ENCODE data around the gene AQP7.
"Not testable (repeated sequence)": the region's sequence is repeated elsewhere in the genome, so short reads cannot be mapped to it uniquely, and the experiment has no call there.

The AQP7 gene

GRCh38 chr9:33374190-33374589 is 28.2 kb downstream of the AQP7 start:
- Histone ChIP-seq H3K9me3 (no peaks in the 10 kb centered on the region), H3K9ac (no peak overlapping the region), H3K4me1 (0 out of 2 replicates have a peak, but pooled peaks cover 4% of the 10 kb centered on the region), H4K20me1 (no peaks in the 10 kb centered on the region), H3K4me3 (no peak overlapping the region), H3K27ac (no peak overlapping the region), H3K27me3 (no peaks in the 10 kb centered on the region), H3K4me2 (no peak overlapping the region), H3K36me3 (peaks cover 52% of the 10 kb centered on the region)
- TF ChIP-seq Cebpa-rat (IDR thresholded peaks at IDR 0.05), result no peak

GRCh38 chr9:33372900-33373299 is 29.5 kb downstream of the AQP7 start:
- no peaks in the 10 kb centered on the region for H4K20me1 ChIP-seq
- no peaks in the 10 kb centered on the region for H3K9me3 ChIP-seq
- 0 out of 2 replicates have a peak, but pooled peaks cover 4% of the 10 kb centered on the region for H3K4me1 ChIP-seq
- no peak for TF ChIP-seq Cebpa-rat (IDR thresholded peaks at IDR 0.05)
- no peak overlapping the region for H3K9ac ChIP-seq
- no peak overlapping the region for H3K27ac ChIP-seq
- H3K4me3 ChIP-seq, result no peak overlapping the region
- peaks cover 65% of the 10 kb centered on the region for H3K36me3 ChIP-seq
- H3K4me2 ChIP-seq, result no peak overlapping the region
- no peaks in the 10 kb centered on the region for H3K27me3 ChIP-seq

GRCh38 chr9:33366979-33367480 is 35.3 kb downstream of the AQP7 start:
- no peaks in the 10 kb centered on the region for H3K9me3 ChIP-seq
- H3K4me2 ChIP-seq, result no peak overlapping the region
- H3K36me3 ChIP-seq, result peaks cover 99% of the 10 kb centered on the region
- H3K27ac ChIP-seq, result no peak overlapping the region
- H3K27me3 ChIP-seq, result no peaks in the 10 kb centered on the region
- H4K20me1 ChIP-seq, result no peaks in the 10 kb centered on the region
- TF ChIP-seq Cebpa-rat (IDR thresholded peaks at IDR 0.05), result no peak
- no peak overlapping the region for H3K9ac ChIP-seq
- no peak overlapping the region for H3K4me3 ChIP-seq
- H3K4me1 ChIP-seq, result no peaks in the 10 kb centered on the region

GRCh38 chr9:33364814-33365213 is 37.6 kb downstream of the AQP7 start:
- not testable (repeated sequence) for H3K9me3 ChIP-seq, H3K4me1 ChIP-seq, H3K27ac ChIP-seq, H3K27me3 ChIP-seq, H3K9ac ChIP-seq, H4K20me1 ChIP-seq, H3K4me3 ChIP-seq, H3K4me2 ChIP-seq
- peaks cover 89% of the 10 kb centered on the region for H3K36me3 ChIP-seq

GRCh38 chr9:33364127-33364526 is 38.2 kb downstream of the AQP7 start:
- no peak for TF ChIP-seq Cebpa-rat (IDR thresholded peaks at IDR 0.05)
- no peaks in the 10 kb centered on the region for H3K4me1 ChIP-seq
- H3K9me3 ChIP-seq, result no peaks in the 10 kb centered on the region
- no peak overlapping the region for H3K9ac ChIP-seq
- no peaks in the 10 kb centered on the region for H4K20me1 ChIP-seq
- H3K4me3 ChIP-seq, result no peak overlapping the region
- H3K27ac ChIP-seq, result no peak overlapping the region
- H3K36me3 ChIP-seq, result peaks cover 88% of the 10 kb centered on the region
- no peak overlapping the region for H3K4me2 ChIP-seq
- no peaks in the 10 kb centered on the region for H3K27me3 ChIP-seq

GRCh38 chr9:33358641-33359040 is 43.7 kb downstream of the AQP7 start:
- peaks cover 77% of the 10 kb centered on the region for H3K36me3 ChIP-seq
- not testable (repeated sequence) for H4K20me1 ChIP-seq, H3K9me3 ChIP-seq, H3K4me3 ChIP-seq, H3K9ac ChIP-seq, H3K27me3 ChIP-seq, H3K4me2 ChIP-seq, H3K4me1 ChIP-seq, H3K27ac ChIP-seq

- Histone ChIP-seq H3K27me3 (no peaks in the 10 kb centered on the region), H3K4me1 (peaks cover 7% of the 10 kb centered on the region), H3K36me3 (peaks cover 73% of the 10 kb centered on the region), H3K9ac (no peak overlapping the region), H3K4me2 (no peak overlapping the region), H3K9me3 (no peaks in the 10 kb centered on the region), H4K20me1 (no peaks in the 10 kb centered on the region; the same call in 1 of the 2 replicates), H3K4me3 (no peak overlapping the region), H3K27ac (no peak overlapping the region)
- no peak for TF ChIP-seq Cebpa-rat (IDR thresholded peaks at IDR 0.05)
Observed at GRCh38 chr9:33355933-33356332, 46.4 kb downstream of the AQP7 start.

GRCh38 chr9:33354651-33355211 is 47.6 kb downstream of the AQP7 start:
- no peaks in the 10 kb centered on the region; the same call in 1 of the 2 replicates for H4K20me1 ChIP-seq
- no peak for TF ChIP-seq Cebpa-rat (IDR thresholded peaks at IDR 0.05)
- no peak overlapping the region for H3K4me2 ChIP-seq
- peaks cover 7% of the 10 kb centered on the region for H3K4me1 ChIP-seq
- H3K27me3 ChIP-seq, result no peaks in the 10 kb centered on the region
- H3K27ac ChIP-seq, result no peak overlapping the region
- no peaks in the 10 kb centered on the region for H3K9me3 ChIP-seq
- H3K4me3 ChIP-seq, result no peak overlapping the region
- H3K9ac ChIP-seq, result no peak overlapping the region
- H3K36me3 ChIP-seq, result peaks cover 78% of the 10 kb centered on the region

- Histone ChIP-seq H3K9ac (no peak overlapping the region), H3K9me3 (no peaks in the 10 kb centered on the region), H3K4me1 (peaks cover 7% of the 10 kb centered on the region), H3K4me2 (no peak overlapping the region), H4K20me1 (no peaks in the 10 kb centered on the region; the same call in 1 of the 2 replicates), H3K27me3 (no peaks in the 10 kb centered on the region), H3K27ac (no peak overlapping the region), H3K4me3 (no peak overlapping the region), H3K36me3 (peaks cover 87% of the 10 kb centered on the region)
- no peak for TF ChIP-seq Cebpa-rat (IDR thresholded peaks at IDR 0.05)
Observed at GRCh38 chr9:33351547-33351946, 50.8 kb downstream of the AQP7 start.

GRCh38 chr9:33350310-33350709 is 52.1 kb downstream of the AQP7 start:
- H3K9me3 ChIP-seq, result no peaks in the 10 kb centered on the region
- H3K4me2 ChIP-seq, result no peak overlapping the region
- peaks cover 89% of the 10 kb centered on the region for H3K36me3 ChIP-seq
- H3K9ac ChIP-seq, result no peak overlapping the region
- H3K27ac ChIP-seq, result no peak overlapping the region
- H3K4me1 ChIP-seq, result peaks cover 7% of the 10 kb centered on the region
- TF ChIP-seq Cebpa-rat (IDR thresholded peaks at IDR 0.05), result no peak
- no peak overlapping the region for H3K4me3 ChIP-seq
- no peaks in the 10 kb centered on the region for H3K27me3 ChIP-seq
- no peaks in the 10 kb centered on the region; the same call in 1 of the 2 replicates for H4K20me1 ChIP-seq

GRCh38 chr9:33349743-33350142 is 52.6 kb downstream of the AQP7 start:
- no peaks in the 10 kb centered on the region for H3K27me3 ChIP-seq
- no peaks in the 10 kb centered on the region; the same call in 1 of the 2 replicates for H4K20me1 ChIP-seq
- no peak overlapping the region for H3K4me3 ChIP-seq
- H3K36me3 ChIP-seq, result peaks cover 90% of the 10 kb centered on the region
- no peak overlapping the region for H3K27ac ChIP-seq
- H3K4me2 ChIP-seq, result no peak overlapping the region
- H3K4me1 ChIP-seq, result peaks cover 7% of the 10 kb centered on the region
- no peak for TF ChIP-seq Cebpa-rat (IDR thresholded peaks at IDR 0.05)
- no peak overlapping the region for H3K9ac ChIP-seq
- H3K9me3 ChIP-seq, result no peaks in the 10 kb centered on the region

All from BLaER1 (cell line).